TTC549 (cell line): ENCODE results near the gene BMP7.
"Not testable (repeated sequence)": the region's sequence is repeated elsewhere in the genome, so short reads cannot be mapped to it uniquely, and the experiment has no call there.

Experiments
- FAIRE-seq: peaks from 2 replicates; lab custom pipeline; 2012; peaks lifted over from hg19 to GRCh38; lab: Jason Lieb, UNC

Gene BMP7

GRCh38 chr20:57166568-57167291 lies 99.7 kb downstream of the BMP7 start:
- no peak for FAIRE-seq

GRCh38 chr20:57165427-57166004 lies 100.9 kb downstream of the BMP7 start:
- FAIRE-seq = no peak

GRCh38 chr20:57164872-57165271 lies 101.6 kb downstream of the BMP7 start:
- no peak for FAIRE-seq

- FAIRE-seq = no peak
These were observed 103.4 kb downstream of the BMP7 start for GRCh38 chr20:57163041-57163440.

GRCh38 chr20:57162362-57162652 lies 104.1 kb downstream of the BMP7 start:
- FAIRE-seq = no peak

- no peak for FAIRE-seq
These were observed 104.7 kb downstream of the BMP7 start for GRCh38 chr20:57161478-57162361.

GRCh38 chr20:57160985-57161384 lies 105.5 kb downstream of the BMP7 start:
- FAIRE-seq = no peak

- FAIRE-seq = no peak
These were observed 106.4 kb downstream of the BMP7 start for GRCh38 chr20:57159945-57160610.

- FAIRE-seq = no peak
These were observed 107.1 kb downstream of the BMP7 start for GRCh38 chr20:57159193-57159851.

- FAIRE-seq = no peak
These were observed 108.0 kb downstream of the BMP7 start for GRCh38 chr20:57158474-57158873.

GRCh38 chr20:57157787-57158186 lies 108.7 kb downstream of the BMP7 start:
- not testable (repeated sequence) for FAIRE-seq

- FAIRE-seq = no peak
These were observed 109.2 kb downstream of the BMP7 start for GRCh38 chr20:57157106-57157691.

GRCh38 chr20:57156011-57156729 lies 110.3 kb downstream of the BMP7 start:
- no peak for FAIRE-seq

- no peak for FAIRE-seq
These were observed 111.0 kb downstream of the BMP7 start for GRCh38 chr20:57155415-57155814.

- no peak for FAIRE-seq
These were observed 113.1 kb downstream of the BMP7 start for GRCh38 chr20:57153238-57153905.

GRCh38 chr20:57152557-57152956 lies 113.9 kb downstream of the BMP7 start:
- FAIRE-seq = no peak

GRCh38 chr20:57150559-57150958 lies 115.9 kb downstream of the BMP7 start:
- FAIRE-seq = no peak

- no peak for FAIRE-seq
These were observed 118.2 kb downstream of the BMP7 start for GRCh38 chr20:57148263-57148662.

GRCh38 chr20:57147185-57147584 lies 119.3 kb downstream of the BMP7 start:
- no peak for FAIRE-seq

GRCh38 chr20:57146155-57146554 lies 120.3 kb downstream of the BMP7 start:
- FAIRE-seq = no peak
